ENCODE data around the gene NR4A1.

NR4A1 gene

GRCh38 chr12:52082988-52083637, 31.9 kb downstream of the NR4A1 start:
- ChIA-PET CTCF (interaction anchor here (0.5 to 34.8 kb wide), 19 partner anchors 9 to 616 kb away, joined by 3 to 794 read pairs (median 4); no protein-coding TSS in a partner anchor), POLR2A (interaction anchor here (1.1 to 3.0 kb wide), 2 partner anchors 13 to 57 kb away, joined by 5 to 12 read pairs; partner anchors contain the start of gene ATG101)
- H3K4me3 ChIP-seq (ENCODE audit: low read depth, low read length): no peak overlapping the region
- peaks cover 0 to 11% of the 10 kb centered on the region in 2 experiments; a peak in 1 of 3 replicates for H3K36me3 ChIP-seq (ENCODE audit: control insufficient read depth in 2 of 2, insufficient read depth in 1 of 2, low read length in 2 of 2)
- TF ChIP-seq ZNF654 (tag by site-specific recombination; IDR thresholded peaks at IDR 0.05; ENCODE audit: low read depth) (peak; percentile 90), SP7 (tag by site-specific recombination; IDR thresholded peaks at IDR 0.05) (peak; percentile 84), PATZ1 (tag by site-specific recombination; IDR thresholded peaks at IDR 0.05) (peak; percentile 92), ZNF18 (tag by site-specific recombination; IDR thresholded peaks at IDR 0.05) (peak; percentile 95), ZBTB10 (tag by site-specific recombination; IDR thresholded peaks at IDR 0.05) (0 out of 2 replicates have a peak, but pooled peaks have one; percentile 28), ZBTB17 (tag by site-specific recombination; IDR thresholded peaks at IDR 0.05) (peak; percentile 91), CTCF (tag by site-specific recombination; IDR thresholded peaks at IDR 0.05) (peak; percentile 85), ZNF391 (tag by site-specific recombination; IDR thresholded peaks at IDR 0.05; ENCODE audit: borderline replicate concordance, low read depth) (0 out of 2 replicates have a peak, but pooled peaks have one; percentile 36), YY1 (tag by site-specific recombination; IDR thresholded peaks at IDR 0.05) (no peak), GLIS1 (tag by site-specific recombination; IDR thresholded peaks at IDR 0.05) (peak; percentile 15; the same call in 1 of the 2 replicates), ZFHX2 (tag by site-specific recombination; conservative IDR thresholded peaks at IDR 0.05) (peak; percentile 77), SCRT2 (tag by site-specific recombination; IDR thresholded peaks at IDR 0.05) (peak; percentile 86), EGR2 (tag by site-specific recombination; IDR thresholded peaks at IDR 0.05; ENCODE audit: low read depth) (peak; percentile 71), KLF9 (tag by site-specific recombination; IDR thresholded peaks at IDR 0.05; ENCODE audit: low read depth) (peak; percentile 46; the same call in 1 of the 2 replicates), SP2 (tag by site-specific recombination; IDR thresholded peaks at IDR 0.05) (no peak), FEZF1 (tag by site-specific recombination; IDR thresholded peaks at IDR 0.05) (no peak), ZEB2 (tag by site-specific recombination; IDR thresholded peaks at IDR 0.05) (0 out of 2 replicates have a peak, but pooled peaks have one; percentile 14), PRDM10 (tag by site-specific recombination; IDR thresholded peaks at IDR 0.05) (0 out of 2 replicates have a peak, but pooled peaks have one; percentile 17), ZNF768 (tag by site-specific recombination; IDR thresholded peaks at IDR 0.05) (no peak), KLF17 (tag by site-specific recombination; IDR thresholded peaks at IDR 0.05) (0 out of 2 replicates have a peak, but pooled peaks have one; percentile 43), ZNF777 (tag by site-specific recombination; IDR thresholded peaks at IDR 0.05; ENCODE audit: borderline replicate concordance) (no peak), ZNF600 (tag by site-specific recombination; IDR thresholded peaks at IDR 0.05) (0 out of 2 replicates have a peak, but pooled peaks have one; percentile 17), ZNF121 (tag by site-specific recombination; IDR thresholded peaks at IDR 0.05) (no peak)
- H3K9me3 ChIP-seq (ENCODE audit: control insufficient read depth, insufficient read depth, low read depth, low read length): no peaks in the 10 kb centered on the region
- H3K27ac ChIP-seq (ENCODE audit: extremely low read depth, low read depth, low read length): no peak overlapping the region
- no peaks in the 10 kb centered on the region for H3K4me1 ChIP-seq (ENCODE audit: control insufficient read depth, insufficient read depth, low read length)
